Stimulated activated CD8-positive, alpha-beta memory T cell treated with anti-CD3 and anti-CD28 coated beads, Interleukin-7, amount 100 ng/mL, for 48 hours (primary cell): ENCODE measurements around the gene MIER3.
A peak's percentile ranks its signal among the peaks of the same experiment; 100 is the strongest.
"Not testable (repeated sequence)": the region's sequence is repeated elsewhere in the genome, so short reads cannot be mapped to it uniquely, and the experiment has no call there.

Source experiments
- DNase-seq, 2 donors: peaks; one replicate each; pipeline ENCODE4 v3.0.0-alpha.2; 2020; ENCODE audit warnings: low read depth in 1 of 2; ENCODE audit errors: extremely low read depth in 1 of 2

MIER3 gene, protein sequence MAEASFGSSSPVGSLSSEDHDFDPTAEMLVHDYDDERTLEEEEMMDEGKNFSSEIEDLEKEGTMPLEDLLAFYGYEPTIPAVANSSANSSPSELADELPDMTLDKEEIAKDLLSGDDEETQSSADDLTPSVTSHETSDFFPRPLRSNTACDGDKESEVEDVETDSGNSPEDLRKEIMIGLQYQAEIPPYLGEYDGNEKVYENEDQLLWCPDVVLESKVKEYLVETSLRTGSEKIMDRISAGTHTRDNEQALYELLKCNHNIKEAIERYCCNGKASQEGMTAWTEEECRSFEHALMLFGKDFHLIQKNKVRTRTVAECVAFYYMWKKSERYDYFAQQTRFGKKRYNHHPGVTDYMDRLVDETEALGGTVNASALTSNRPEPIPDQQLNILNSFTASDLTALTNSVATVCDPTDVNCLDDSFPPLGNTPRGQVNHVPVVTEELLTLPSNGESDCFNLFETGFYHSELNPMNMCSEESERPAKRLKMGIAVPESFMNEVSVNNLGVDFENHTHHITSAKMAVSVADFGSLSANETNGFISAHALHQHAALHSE

DNA sequence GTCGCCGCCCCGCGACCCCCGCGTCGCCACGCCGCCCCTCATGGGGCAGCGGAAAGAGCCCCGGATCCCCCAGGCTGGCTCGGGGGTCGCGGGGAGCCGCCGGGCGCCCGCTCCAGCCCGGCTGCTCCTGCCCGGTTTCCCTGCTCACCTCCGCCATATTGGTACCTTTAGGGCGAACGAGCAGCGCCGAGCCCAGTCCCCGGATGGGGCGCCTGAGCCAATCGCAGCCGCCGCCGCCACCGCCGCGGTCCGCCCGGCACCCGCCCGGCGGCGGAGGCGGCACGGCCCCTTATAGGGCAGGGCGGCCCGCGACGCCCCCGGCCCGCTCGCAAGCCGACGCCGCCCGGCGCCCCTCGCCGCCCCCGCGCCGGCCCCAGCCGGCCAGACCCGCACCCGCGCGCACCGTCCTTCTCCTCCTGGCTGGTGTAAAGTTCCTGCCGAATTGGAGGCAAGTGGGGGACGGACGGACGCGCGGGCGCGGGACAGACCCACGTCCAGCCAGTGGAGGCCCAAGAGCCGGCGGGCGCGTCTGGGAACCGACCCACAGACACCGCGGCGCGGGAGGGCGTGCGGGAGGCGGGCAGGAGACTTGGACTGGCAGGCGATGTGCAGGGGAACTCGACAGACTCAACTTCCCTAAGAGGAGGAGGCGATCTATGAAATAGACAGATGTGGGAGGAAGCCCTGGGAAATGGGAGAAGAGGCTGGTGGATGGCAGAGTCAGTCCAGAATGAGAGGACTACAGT is at the start of gene MIER3:
Gene MIER3 (minus strand): TSS at position 178 of the 746 bp plus-strand sequence. CDS start 21 bp downstream, at position 157.
- peak; percentile 65 to 68 for DNase-seq

DNA sequence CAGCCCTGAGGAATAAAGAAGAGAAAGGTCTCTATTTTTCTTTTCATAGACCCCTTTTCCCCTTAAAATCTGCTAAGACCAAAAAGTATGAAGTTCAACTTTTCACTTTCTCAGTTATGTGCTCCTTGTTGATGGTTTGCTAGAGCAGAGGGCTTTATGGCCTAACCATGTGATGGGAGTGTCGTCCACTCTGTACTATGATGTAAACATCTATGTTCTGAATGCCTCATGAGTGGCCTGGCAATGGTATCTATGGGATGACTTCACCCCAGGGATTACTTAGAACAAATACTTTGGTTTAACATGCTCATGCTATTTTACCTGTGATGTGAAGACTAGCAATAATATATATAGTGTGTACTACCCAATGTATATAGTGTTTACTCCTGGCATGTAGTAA is 43.7 kb upstream of the MIER3 start:
- no peak for DNase-seq

DNA sequence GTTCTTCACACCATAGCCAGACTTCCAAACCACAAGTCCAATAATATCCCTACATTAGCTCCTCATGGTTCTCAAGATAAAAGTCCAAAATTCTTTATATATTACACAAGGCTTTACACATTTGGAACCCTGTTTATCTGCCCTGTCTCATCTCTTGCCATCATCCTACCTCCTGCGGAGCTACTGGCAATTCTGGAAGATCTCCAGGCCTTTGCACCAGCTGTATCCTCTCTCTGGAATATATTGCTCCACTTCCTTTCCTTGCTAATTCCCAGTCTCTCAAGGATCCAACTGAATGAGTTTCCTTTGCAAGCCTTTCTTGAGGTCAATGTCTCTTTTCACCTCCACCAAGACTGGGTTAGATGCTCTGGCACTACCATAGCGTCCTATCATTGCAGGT is 41.3 kb upstream of the MIER3 start:
- no peak for DNase-seq

DNA sequence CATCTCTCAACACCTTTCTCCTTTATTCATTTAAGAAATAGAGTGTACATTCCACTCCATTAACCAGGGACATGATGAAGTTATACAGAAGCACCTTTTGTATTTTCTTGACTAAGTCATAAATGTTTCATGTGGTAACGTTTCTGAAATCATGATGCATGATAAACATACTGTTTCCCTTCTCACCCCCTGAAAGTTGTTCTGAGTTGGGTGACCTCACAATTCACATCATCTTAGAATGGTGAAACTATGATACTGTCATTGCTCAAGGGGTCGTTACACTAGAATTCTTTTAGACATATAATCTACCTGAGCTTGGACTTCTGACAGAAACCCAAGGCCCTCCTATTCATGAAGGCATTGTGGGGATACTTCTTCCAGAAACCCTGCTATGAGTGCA is 37.8 kb upstream of the MIER3 start:
- no peak for DNase-seq

DNA sequence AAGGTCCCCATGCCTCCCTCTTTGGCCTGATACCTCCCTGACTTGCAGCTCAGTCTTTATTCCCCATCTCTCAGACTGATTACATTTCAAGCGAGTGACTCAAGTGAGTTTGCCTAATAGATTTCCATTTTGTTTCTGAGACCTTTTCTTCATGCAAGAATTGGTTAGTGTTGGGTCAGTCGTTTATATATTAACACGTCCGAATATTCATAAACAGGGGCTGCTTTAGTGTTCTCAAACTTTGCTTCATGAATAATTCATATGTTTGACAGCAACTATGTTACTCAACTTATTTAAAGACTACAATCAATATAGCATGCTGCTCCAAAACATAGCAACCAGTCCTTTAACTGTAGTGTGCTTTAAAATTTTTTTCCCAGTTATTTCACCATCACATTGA is 36.6 kb upstream of the MIER3 start:
- no peak for DNase-seq

DNA sequence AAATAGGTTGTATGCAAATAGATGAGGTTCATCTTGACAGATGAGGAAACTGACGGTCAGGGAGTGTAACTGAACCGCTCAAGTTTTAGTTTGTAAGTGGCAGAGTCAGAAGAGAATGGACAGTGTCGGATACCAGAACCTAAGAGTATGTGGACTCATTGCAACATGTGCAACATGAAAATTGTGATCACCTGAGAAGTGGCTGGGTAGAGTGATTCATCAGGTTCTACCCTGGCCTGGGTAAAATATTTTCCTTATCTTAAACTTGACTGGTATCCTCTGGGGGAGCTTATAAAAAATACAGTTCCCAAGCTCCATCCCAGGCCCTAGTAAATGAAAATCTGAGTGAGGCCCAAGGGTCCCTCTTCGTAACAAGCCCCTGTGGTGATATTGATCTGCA is 35.2 kb upstream of the MIER3 start:
- no peak for DNase-seq

DNA sequence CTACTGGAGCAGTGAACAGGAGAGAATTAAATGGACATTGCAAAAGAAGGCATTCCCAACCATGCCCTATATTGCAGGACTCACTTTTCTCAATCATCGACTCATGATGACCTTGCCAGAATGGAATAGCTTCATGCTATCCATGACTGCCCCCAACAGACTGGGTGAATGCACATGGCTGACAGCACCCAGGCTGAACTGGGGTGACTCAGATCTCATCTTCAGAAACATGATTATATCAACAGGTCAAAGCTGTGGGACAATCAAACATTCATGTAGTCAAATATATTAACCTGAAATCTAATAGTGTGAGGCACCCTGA is 34.7 kb upstream of the MIER3 start:
- DNase-seq, result no peak

DNA sequence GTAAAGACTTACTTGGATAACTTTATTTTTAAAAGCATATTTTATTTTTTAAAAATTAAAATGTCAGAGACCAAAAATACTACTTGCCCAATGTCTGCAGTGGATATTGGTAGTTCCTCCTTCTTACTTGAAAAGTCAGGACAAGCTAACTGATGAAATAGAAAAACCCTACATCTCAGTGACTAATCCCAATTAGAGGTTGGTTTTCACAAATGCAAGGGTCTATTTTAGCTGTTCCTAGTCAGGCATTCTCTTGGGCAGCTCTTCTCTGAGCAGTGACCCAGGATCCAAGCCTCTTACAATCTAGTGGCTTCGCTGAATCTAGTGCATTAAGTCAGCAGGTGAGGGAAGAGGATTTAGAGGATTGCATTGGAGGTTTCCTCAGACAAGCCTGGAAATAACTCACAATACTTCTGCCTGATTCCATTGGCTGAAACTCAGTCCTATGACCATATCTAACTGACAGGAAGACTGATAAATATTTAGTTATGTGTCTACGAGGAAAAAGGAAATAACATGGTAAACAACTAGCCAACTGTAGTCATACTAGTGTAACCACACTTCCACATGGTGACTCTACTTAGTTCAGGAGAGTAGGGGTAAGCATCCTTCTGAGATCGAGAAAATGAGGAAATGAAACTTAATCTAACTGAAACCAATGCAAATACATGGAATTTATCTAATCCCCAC is 34.2 kb upstream of the MIER3 start:
- DNase-seq, result no peak

DNA sequence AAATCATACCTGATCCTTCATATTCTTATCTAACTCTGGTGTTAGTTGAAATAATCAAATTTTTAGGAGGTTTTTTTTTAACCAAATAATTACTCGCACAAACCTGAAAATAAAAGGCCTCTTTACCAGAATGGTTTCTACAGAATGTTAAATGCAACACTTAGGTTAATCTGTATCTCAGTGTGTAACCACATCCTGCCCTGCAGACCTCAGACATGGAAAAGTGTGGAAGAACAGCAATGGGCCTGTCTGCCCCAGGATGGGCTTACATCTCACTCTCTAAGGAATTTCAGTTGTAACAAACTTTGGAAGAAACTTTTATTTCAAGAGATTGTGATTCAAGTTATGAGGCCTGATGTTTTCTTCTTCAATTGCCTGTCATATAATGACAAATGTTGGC is 32.5 kb upstream of the MIER3 start:
- no peak for DNase-seq

DNA sequence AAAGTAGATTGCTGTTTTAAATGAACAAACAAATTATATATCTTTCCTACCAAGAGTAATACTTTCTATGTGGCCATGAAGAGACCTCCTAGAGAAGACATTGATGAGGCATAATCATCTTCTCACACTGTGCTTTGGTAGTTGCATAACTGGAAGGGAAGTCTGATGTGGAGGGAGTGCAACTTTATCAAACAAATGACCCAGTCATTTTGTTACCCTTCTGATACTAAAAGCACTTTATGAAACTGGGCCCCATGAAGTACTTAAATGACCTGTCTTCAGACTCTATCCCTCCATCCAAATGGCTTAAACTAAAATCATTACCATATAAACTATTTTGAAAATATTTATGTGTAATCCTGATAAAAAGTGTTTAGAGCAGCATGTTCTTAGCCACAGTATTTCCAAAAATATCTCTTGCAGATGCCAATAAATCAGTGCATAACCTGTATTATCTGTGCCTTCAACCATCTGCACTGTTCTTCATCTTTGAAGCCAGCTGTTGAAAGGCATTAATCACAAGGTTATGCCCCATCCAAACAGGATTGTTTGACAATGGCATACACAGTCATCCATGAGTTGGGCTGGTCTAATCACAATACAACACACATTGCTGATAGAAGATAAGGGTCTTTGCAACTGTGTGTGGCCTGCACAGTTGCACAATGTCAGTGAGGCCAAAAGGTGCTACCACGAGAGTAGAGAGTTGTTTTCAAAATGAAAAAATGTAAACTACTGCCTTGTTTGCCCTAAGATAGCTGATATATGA is 31.9 kb upstream of the MIER3 start:
- no peak for DNase-seq

DNA sequence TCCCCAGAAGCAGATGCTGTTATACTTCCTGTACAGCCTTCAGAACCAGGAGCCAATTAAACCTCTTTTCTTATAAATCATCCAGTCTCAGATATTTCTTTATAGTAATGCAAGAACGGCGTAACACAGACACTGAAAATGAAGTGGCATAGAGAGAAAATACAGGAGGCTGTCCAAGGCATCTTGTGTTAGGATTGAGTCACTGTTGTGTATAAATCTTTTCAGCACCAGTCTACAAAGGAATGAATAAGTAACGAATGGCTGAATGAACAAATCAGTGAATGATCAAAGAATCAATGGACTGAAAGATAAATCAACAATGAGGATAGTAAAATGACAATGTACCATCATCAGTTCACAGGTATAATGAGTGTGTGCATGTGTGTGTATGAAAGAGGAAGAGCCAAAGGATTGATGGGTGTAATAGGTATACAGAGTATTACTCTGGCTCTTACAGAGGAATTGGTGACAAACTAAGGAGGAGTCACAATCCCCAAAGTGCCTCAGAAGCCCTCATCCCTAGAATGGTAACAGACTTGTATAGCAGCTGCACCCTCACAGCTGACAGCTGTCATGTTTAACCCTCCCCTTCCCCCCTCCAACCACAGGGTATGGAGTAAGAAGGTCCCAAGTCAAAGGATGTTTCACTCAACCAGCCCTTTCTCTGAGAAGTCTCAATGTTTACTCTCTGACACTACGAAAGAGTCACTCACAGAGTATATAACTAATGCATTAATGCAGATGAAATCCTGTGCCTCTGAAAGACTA is 29.8 kb upstream of the MIER3 start:
- DNase-seq, result no peak

DNA sequence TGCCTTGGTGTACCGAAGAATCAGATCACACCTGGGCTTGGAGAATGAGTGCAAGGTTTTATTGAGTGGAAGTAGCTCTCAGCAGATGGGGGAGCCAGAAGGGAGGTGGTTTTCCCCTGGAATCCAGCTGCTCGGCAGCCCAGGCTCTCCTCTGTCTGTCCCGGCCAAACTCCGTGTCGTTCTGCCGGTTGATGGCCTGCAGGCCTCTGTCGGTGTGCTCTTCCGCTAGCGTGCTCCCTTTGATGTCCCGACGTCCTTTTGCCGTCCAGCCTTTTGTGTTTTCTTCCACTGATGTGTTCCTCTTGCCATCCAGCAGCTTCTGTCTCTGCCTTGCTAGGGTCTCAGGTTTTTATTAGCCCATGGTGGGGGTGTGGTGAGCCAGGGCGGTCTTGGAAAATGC is 28.0 kb upstream of the MIER3 start:
- no peak for DNase-seq

DNA sequence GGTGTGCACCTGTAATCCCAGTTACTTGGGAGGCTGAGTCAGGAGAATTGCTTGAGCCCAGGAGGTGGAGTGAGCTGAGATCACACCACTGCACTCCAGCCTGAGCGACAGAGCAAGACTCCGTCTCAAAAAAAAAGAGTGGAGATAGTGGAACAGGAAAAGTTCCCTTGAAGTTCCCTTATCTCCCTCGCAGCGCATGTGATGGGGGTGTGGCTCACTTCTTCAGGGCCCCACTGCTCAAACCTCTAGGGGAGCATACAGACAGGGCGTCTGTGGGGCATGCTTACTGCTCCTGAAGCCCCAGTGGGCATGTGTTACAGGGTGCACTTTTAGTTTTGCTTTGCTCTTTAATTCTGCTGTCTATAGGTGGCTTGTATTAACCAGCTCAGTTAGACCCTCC is 27.6 kb upstream of the MIER3 start:
- DNase-seq, result not testable (repeated sequence)

DNA sequence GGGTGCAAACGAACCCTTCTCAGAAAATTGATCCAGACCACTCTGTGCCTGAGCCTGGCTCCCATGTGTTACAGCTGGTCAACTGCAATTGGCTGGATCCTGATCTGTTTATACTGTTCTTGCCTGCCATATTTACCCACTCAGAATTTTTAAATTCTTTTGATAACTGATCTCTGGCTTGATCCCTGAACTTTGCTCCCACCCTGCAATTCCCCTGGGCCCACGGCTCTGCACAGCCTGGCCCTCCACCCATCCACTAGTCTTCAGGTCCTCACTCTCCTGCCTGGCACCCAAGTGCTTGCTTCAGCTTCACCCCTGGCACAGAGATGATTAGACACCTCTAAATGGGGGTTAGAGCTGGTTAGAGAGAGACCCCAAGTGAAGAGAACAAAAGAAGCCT is 25.9 kb upstream of the MIER3 start:
- no peak for DNase-seq

DNA sequence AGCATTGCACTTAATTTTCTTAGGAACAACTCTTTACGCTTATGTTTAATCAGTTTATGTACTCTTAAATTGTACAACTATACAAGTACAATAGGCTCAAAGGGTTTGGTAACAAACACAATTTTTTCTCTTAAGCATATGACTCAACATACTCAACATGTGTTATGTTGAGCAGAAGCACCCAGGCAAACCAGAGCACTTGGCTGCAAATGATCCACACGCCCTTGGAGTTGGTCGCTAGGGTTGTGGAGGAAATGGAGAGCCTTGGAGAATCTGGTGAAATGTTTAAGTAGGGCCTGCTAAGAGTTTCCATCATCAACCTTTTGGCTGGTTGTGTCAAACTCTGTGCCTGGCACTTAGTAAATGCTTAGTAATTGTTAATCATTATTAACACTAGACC is 25.1 kb upstream of the MIER3 start:
- no peak for DNase-seq

DNA sequence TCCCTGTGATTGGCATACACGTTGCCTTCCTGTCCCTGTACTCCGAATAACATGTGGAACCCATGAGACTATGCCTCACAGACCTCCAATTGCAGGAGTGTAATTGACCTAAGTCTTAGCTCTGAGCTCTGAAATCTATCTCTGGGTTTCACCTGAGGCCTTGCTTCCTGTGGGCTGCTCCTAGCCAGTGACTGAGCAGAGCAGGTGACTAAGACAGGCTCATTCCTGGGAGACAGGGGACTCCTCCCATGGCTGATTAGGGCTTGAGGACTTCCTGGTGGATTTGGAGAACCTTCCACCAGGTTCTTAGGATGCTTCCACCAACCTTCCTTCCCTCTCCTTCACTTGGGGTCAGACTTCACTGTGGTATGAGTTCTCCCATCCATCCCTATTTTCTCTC is 22.3 kb upstream of the MIER3 start:
- no peak for DNase-seq

DNA sequence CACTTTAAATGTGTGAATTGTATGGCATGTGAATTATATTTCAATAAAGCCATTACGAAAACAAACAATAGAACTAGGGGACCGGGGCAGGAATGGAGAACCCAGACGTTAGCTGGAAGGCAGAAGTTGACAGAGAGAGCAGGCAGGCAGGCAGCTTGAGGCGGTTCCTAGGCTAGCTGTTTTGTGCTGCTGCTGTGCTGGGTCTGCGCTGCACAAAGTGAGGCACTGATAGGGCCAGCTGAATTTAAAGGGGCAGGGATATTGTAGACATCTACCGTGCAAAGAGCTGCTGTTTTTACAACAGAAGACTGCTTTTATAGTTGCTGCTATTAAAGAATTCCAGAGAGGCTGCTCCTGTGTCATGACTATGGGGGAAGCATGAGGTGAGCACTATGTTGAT is 21.6 kb upstream of the MIER3 start:
- no peak for DNase-seq

DNA sequence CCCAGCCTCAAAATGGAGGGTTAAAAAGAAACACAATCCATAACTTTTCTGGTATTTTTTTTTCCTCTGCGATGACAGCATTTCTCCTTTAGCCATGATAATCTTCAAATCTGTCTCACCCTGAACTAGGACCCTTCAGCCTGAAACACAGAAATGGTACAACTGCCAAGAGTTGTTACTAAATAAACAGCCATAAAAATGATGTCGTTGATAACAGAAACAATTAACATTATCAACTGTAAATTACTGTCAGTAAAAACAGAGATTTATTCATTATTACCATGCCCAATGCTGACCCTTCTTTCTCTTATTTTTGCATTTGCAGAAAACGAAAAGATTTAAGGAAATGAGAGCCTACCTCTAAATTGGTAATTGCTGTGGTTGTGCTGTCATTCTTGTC is 19.4 kb upstream of the MIER3 start:
- no peak for DNase-seq

DNA sequence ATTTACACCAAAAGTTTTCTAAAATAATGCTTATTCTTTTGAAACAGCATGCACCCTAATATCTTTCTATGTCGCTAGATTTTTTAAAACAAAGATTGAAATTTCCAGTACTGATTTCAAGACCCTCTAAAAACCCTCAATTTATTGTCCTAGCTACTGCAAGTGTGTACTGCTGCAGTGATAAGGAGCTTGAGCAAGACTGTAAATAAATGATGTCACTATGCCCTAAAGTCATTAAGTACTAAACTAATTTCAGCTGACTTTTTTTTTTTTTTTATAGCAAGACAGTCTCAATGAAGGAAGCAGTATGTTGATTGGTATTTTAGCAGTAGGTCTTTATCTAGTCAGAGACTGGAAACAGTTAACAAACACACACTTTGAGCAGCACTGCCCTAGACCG is 12.2 kb upstream of the MIER3 start:
- DNase-seq, result no peak

DNA sequence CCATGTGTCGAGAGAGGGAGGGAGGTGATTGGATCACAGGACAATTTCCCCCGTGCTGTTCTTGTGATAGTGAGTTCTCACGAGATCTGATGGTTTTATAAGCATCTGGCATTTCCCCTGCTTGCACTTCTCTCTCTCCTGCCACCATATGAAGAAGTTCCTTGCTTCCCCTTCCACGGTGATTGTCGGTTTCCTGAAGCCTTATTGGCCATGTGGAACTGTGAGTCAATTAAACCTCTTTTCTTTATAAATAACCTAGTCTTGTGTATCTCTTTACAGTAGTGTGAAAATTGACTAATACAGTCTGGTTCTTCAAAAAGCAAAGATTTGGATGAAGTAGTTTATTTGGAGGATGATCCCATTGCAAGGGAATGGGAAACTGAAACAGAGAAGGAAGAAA is 11.3 kb upstream of the MIER3 start:
- no peak for DNase-seq
